HG02938 (cell line): ENCODE results near the gene ALOX5.
"Not testable (repeated sequence)": the region's sequence is repeated elsewhere in the genome, so short reads cannot be mapped to it uniquely, and the experiment has no call there.

ENCODE experiments used
- ATAC-seq: cut with Tn5 transposase; IDR thresholded peaks from one replicate; pipeline ENCODE4 v1.9.1; 2021; ENCODE audit warnings: mild to moderate bottlenecking, moderate library complexity; ENCODE audit not compliant: unreplicated experiment

Gene ALOX5

DNA sequence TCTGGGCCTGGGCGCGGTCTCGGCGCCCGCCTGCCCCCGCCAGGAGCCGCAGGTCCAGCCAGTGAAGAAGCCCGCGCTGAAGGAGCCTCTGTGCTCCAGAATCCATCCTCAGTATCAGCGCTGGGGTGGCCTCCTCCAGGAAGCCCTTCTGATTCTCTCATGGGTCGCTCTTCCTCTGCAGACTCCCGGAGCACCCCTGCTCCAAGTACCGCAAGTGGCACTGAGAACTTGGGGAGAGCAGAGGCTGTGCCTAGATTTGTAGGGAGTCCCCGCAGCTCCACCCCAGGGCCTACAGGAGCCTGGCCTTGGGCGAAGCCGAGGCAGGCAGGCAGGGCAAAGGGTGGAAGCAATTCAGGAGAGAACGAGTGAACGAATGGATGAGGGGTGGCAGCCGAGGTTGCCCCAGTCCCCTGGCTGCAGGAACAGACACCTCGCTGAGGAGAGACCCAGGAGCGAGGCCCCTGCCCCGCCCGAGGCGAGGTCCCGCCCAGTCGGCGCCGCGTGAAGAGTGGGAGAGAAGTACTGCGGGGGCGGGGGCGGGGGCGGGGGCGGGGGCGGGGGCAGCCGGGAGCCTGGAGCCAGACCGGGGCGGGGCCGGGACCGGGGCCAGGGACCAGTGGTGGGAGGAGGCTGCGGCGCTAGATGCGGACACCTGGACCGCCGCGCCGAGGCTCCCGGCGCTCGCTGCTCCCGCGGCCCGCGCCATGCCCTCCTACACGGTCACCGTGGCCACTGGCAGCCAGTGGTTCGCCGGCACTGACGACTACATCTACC, at the start of gene ALOX5:
ALOX5 (plus strand) TSS at position 641 of the 774 bp plus-strand sequence; CDS start at position 705, 64 bp downstream.
- peak; percentile 37 for ATAC-seq

- no peak for ATAC-seq
Measured at GRCh38 chr10:45325116-45325515, 48.9 kb upstream of the ALOX5 start.

GRCh38 chr10:45326864-45327263, 47.2 kb upstream of the ALOX5 start:
- ATAC-seq: not testable (repeated sequence)

- ATAC-seq: not testable (repeated sequence)
Measured at GRCh38 chr10:45331824-45332223, 42.2 kb upstream of the ALOX5 start.

- ATAC-seq: no peak
Measured at GRCh38 chr10:45339894-45340293, 34.1 kb upstream of the ALOX5 start.

DNA sequence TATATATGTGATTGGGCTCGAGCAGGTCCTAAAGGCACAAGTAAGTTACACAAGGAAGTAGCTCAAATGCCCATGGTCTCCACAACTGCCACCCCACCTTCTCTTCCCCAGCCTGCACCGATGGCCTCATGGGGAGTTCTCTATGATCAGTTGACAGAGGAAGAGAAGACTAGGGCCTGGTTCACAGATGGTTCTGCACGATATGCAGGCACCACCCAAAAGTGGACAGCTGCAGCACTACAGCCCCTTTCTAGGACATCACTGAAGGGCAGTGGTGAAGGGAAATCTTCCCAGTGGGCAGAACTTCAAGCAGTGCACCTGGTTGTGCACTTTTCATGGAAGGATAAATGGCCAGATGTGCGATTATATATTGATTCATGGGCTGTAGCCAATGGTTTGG, 33.6 kb upstream of the ALOX5 start:
- not testable (repeated sequence) for ATAC-seq

GRCh38 chr10:45346652-45347335, 27.2 kb upstream of the ALOX5 start:
- ATAC-seq: not testable (repeated sequence)

- not testable (repeated sequence) for ATAC-seq
Measured at GRCh38 chr10:45347464-45347863, 26.6 kb upstream of the ALOX5 start.

- ATAC-seq: not testable (repeated sequence)
Measured at GRCh38 chr10:45348196-45348765, 25.7 kb upstream of the ALOX5 start.

- ATAC-seq: peak; percentile 52
Measured at GRCh38 chr10:45353186-45353585, 20.8 kb upstream of the ALOX5 start.

GRCh38 chr10:45354261-45354660, 19.8 kb upstream of the ALOX5 start:
- ATAC-seq: no peak

GRCh38 chr10:45355494-45355893, 18.5 kb upstream of the ALOX5 start:
- no peak for ATAC-seq

DNA sequence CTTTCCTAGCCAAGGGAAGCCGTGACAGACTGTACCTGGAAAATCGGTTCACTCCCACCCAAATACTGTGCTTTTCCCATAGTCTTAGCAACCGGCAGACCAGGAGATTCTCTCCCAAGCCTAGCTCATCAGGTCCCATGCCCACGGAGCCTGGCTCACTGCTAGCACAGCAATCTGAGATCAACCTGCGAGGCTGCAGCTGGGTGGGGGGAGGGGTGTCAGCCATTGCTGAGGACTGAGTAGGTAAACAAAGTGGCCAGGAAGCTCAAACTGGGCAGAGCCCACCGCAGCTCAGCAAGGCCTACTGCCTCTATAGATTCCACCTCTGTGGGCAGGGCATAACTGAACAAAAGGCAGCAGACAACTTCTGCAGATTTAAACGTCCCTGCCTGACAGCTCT, 15.1 kb upstream of the ALOX5 start:
- ATAC-seq: not testable (repeated sequence)

DNA sequence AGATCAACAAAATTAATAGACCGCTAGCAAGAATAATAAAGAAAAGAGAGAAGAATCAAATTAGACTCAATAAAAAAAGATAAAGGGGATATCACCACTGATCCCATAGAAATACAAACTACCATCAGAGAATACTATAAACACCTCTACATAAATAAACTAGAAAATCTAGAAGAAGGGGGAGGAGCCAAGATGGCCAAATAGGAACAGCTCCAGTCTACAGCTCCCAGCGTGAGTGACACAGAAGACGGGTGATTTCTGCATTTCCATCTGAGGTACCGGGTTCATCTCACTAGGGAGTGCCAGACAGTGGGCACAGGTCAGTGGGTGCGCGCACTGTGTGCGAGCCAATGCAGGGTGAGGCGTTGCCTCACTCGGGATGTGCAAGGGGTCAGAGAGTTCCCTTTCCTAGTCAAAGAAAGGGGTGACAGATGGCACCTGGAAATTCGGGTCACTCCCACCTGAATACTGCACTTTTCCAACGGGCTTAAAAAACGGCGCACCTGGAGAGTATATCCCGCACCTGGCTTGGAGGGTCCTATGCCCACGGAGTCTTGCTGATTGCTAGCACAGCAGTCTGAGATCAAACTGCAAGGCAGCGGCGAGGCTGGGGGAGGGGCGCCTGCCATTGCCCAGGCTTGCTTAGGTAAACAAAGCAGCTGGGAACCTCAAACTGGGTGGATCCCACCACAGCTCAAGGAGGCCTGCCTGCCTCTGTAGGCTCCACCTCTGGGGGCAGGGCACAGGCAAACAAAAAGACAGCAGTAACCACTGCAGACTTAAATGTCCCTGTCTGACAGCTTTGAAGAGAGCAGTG, 11.8 kb upstream of the ALOX5 start:
- not testable (repeated sequence) for ATAC-seq

- not testable (repeated sequence) for ATAC-seq
Measured at GRCh38 chr10:45367643-45368042, 6.4 kb upstream of the ALOX5 start.

GRCh38 chr10:45368181-45368580, 5.8 kb upstream of the ALOX5 start:
- ATAC-seq: no peak

- ATAC-seq: no peak
Measured at GRCh38 chr10:45370202-45370955, 3.6 kb upstream of the ALOX5 start.

GRCh38 chr10:45371560-45371959, 2.5 kb upstream of the ALOX5 start:
- no peak for ATAC-seq

- no peak for ATAC-seq
Measured at GRCh38 chr10:45372251-45372951, 1.6 kb upstream of the ALOX5 start.
